NB4 (cell line): ENCODE measurements around the gene INAVA.

Experiments
- POLR2A ChIP-seq: IDR thresholded peaks from 2 replicates; pipeline ENCODE4 v1.6.1; 2011; ENCODE audit warnings: mild to moderate bottlenecking; ENCODE audit not compliant: insufficient read length; ENCODE audit errors: extremely low read depth
- TF ChIP-seq, protein P1 (sequence below): IDR thresholded peaks from one replicate; pipeline ENCODE4 v1.5.1; 2012; ENCODE audit warnings: low read depth, low read length

DNA sequence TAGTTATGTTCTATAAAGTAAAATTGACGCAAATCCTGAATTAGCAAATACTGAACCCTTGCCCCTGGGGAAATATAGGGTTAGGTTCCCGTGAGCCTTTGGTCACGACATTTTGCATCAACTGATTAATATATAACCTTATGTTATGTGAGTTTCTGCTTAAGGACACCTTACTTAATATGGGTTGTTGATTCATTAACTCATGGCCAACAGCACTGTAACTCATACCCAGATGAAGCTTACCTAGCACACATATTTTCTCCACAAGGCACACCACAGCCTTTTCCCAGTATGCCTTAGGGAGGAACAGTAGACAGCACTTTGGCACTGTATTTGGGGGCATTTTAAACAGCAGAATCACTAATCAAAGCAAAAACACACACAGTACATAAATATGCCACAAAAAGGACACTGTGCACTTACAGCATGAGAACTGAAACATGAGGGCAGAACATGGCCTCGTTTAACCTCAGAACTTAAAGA lies 15.1 kb downstream of the INAVA start:
- TF ChIP-seq POLR2A = no peak
- TF ChIP-seq, protein P1, sequence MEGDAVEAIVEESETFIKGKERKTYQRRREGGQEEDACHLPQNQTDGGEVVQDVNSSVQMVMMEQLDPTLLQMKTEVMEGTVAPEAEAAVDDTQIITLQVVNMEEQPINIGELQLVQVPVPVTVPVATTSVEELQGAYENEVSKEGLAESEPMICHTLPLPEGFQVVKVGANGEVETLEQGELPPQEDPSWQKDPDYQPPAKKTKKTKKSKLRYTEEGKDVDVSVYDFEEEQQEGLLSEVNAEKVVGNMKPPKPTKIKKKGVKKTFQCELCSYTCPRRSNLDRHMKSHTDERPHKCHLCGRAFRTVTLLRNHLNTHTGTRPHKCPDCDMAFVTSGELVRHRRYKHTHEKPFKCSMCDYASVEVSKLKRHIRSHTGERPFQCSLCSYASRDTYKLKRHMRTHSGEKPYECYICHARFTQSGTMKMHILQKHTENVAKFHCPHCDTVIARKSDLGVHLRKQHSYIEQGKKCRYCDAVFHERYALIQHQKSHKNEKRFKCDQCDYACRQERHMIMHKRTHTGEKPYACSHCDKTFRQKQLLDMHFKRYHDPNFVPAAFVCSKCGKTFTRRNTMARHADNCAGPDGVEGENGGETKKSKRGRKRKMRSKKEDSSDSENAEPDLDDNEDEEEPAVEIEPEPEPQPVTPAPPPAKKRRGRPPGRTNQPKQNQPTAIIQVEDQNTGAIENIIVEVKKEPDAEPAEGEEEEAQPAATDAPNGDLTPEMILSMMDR = no peak
